ENCODE data around the gene ATF7.

GRCh38 chr12:53579545-53579955, 46.6 kb downstream of the ATF7 start:
- no peak for TF ChIP-seq CTCF (IDR thresholded peaks at IDR 0.05)
- TF ChIP-seq EZH2phosphoT487 (IDR thresholded peaks at IDR 0.05), result no peak
- no peak for TF ChIP-seq EZH2 (IDR thresholded peaks at IDR 0.05)

Data from neural progenitor cell (in vitro differentiated cells).